CD14-positive monocyte (primary cell): ENCODE data around the gene FGF19. TPM values are rescaled to one million over a fixed set of nuclear protein-coding genes. Genes with fewer than 3 reads are reported as not detected.

Experiments used
- DNase-seq, 3 donors: peaks; one replicate each; pipeline ENCODE4 v3.0.0-alpha.2; 2011 to 2022
- H2AFZ ChIP-seq: 2 replicates; pipeline ENCODE4 v1.6.0; 2012; ENCODE audit warnings: mild to moderate bottlenecking, low read depth, low read length, inconsistent platforms; ENCODE audit not compliant: insufficient read depth, poor library complexity, severe bottlenecking
- H3K27ac ChIP-seq, 2 donors: 1 replicate in 1 of 2; 2 replicates in 1 of 2; pipeline ENCODE4 v1.5.1; 2012 to 2013; ENCODE audit warnings: low read length in 2 of 2, control low read depth in 1 of 2, inconsistent platforms in 1 of 2, low read depth in 1 of 2, mild to moderate bottlenecking in 1 of 2
- H3K27me3 ChIP-seq, 2 donors: one replicate each; pipeline versions ENCODE4 v1.6.0 to v1.6.1; 2011 to 2013; ENCODE audit warnings: low read length in 2 of 2; ENCODE audit not compliant: control insufficient read depth in 2 of 2, insufficient read depth in 2 of 2
- H3K36me3 ChIP-seq, 2 donors: replicated peaks in 1 of 2; 1 replicate in 1 of 2; 2 replicates in 1 of 2; pipeline versions ENCODE4 v1.5.1 to v1.6.1; 2012 to 2013; ENCODE audit warnings: low read length in 2 of 2, control low read depth in 1 of 2, inconsistent platforms in 1 of 2, mild to moderate bottlenecking in 1 of 2; ENCODE audit not compliant: insufficient read depth in 2 of 2, control insufficient read depth in 1 of 2
- H3K4me1 ChIP-seq, 2 donors: 1 replicate in 1 of 2; 2 replicates in 1 of 2; pipeline versions ENCODE4 v1.5.1 to v1.6.1; 2012 to 2013; ENCODE audit warnings: low read length in 2 of 2, control low read depth in 1 of 2, inconsistent platforms in 1 of 2, mild to moderate bottlenecking in 1 of 2, moderate library complexity in 1 of 2; ENCODE audit not compliant: insufficient read depth in 2 of 2, control insufficient read depth in 1 of 2
- H3K4me2 ChIP-seq: replicated peaks from 2 replicates; pipeline ENCODE3; 2012; ENCODE audit warnings: low read length, moderate library complexity, mild to moderate bottlenecking; ENCODE audit not compliant: poor library complexity, severe bottlenecking; ENCODE audit errors: extremely low read depth
- H3K4me3 ChIP-seq, 3 experiments: fragments of 200-600 bp in 1 of 3; sonication (generic) in 1 of 3; replicated peaks in 1 of 3; 1 replicate in 2 of 3; 2 replicates in 1 of 3; pipeline ENCODE4 v1.5.1; 2011 to 2013; ENCODE audit warnings: low read length in 3 of 3, mild to moderate bottlenecking in 3 of 3, control low read depth in 2 of 3, low read depth in 2 of 3, inconsistent platforms in 1 of 3, moderate library complexity in 1 of 3
- H3K79me2 ChIP-seq: 2 replicates; pipeline ENCODE4 v1.6.0; 2012; ENCODE audit warnings: mild to moderate bottlenecking, control low read depth, inconsistent platforms, low read length, moderate library complexity; ENCODE audit not compliant: insufficient read depth
- H3K9ac ChIP-seq: 2 replicates; pipeline ENCODE4 v1.6.0; 2017; ENCODE audit warnings: low read length, mild to moderate bottlenecking; ENCODE audit not compliant: insufficient read depth, poor library complexity, severe bottlenecking
- H3K9me3 ChIP-seq, 2 donors: replicated peaks in 1 of 2; 1 replicate in 1 of 2; 2 replicates in 1 of 2; pipeline versions ENCODE4 v1.5.1 to v1.6.1; 2012 to 2013; ENCODE audit warnings: low read length in 2 of 2, control low read depth in 1 of 2; ENCODE audit not compliant: control insufficient read depth in 1 of 2, insufficient read depth in 1 of 2
- H4K20me1 ChIP-seq: 2 replicates; pipeline ENCODE4 v1.6.0; 2012; ENCODE audit warnings: mild to moderate bottlenecking, low read length, control low read depth, moderate library complexity; ENCODE audit not compliant: insufficient read depth
- H3K27ac Mint-ChIP-seq, 7 donors: one replicate each; pipeline ENCODE4 v1.8.0; 2020; ENCODE audit warnings: mild to moderate bottlenecking in 7 of 7, mixed read lengths in 7 of 7, moderate library complexity in 6 of 7, inconsistent platforms in 2 of 7
- H3K27me3 Mint-ChIP-seq, 3 donors: one replicate each; pipeline ENCODE4 v1.8.0; 2021 to 2022; ENCODE audit warnings: low read depth in 3 of 3, mild to moderate bottlenecking in 3 of 3, mixed read lengths in 3 of 3, moderate library complexity in 3 of 3, inconsistent platforms in 1 of 3
- H3K36me3 Mint-ChIP-seq, 2 donors: one replicate each; pipeline ENCODE4 v1.8.0; 2020; ENCODE audit warnings: mixed read lengths in 2 of 2, inconsistent platforms in 1 of 2, mild to moderate bottlenecking in 1 of 2
- H3K4me1 Mint-ChIP-seq: one replicate; pipeline ENCODE4 v1.8.0; 2020; ENCODE audit warnings: mild to moderate bottlenecking, mixed read lengths
- H3K4me3 Mint-ChIP-seq, 2 donors: one replicate each; pipeline ENCODE4 v1.8.0; 2020; ENCODE audit warnings: mild to moderate bottlenecking in 2 of 2, mixed read lengths in 2 of 2, moderate library complexity in 1 of 2
- H3K9me3 Mint-ChIP-seq, 7 donors: one replicate each; pipeline ENCODE4 v1.8.0; 2020 to 2022; ENCODE audit warnings: mixed read lengths in 7 of 7, mild to moderate bottlenecking in 6 of 7, moderate library complexity in 6 of 7, inconsistent platforms in 2 of 7
- WGBS: methylation state at CpG from one replicate; pipeline ENCODE4 v1.1.5; 2013; ENCODE audit warnings: missing lambda C conversion rate; ENCODE audit not compliant: insufficient coverage; 5-methylcytosine and 5-hydroxymethylcytosine counted together
- intact Hi-C, 2 donors: fragments of 100-400 bp; cut with micrococcal nuclease; formaldehyde crosslinking; loops; one replicate each; pipeline versions ENCODE4 v1.15.0 to v1.15.1; 2023
- polyA plus RNA-seq, 3 donors: library from polyadenylated mRNA; depleted of rRNA in 1 of 3; unstranded in 2 of 3; stranded (reverse) in 1 of 3; fragments of 300-500 nt in 2 of 3; fragments of >200 nt in 1 of 3; fragmentation: Illumina TruSeq in 2 of 3; gene quantifications; 1 replicate in 2 of 3; 2 replicates in 1 of 3; pipeline ENCODE4 v1.2.3, GENCODE V29; 2012 to 2021
- TF ChIP-seq, protein P1 (sequence below): fragments of 200-600 bp; IDR thresholded peaks from one replicate; pipeline ENCODE4 v1.8.0; 2022; ENCODE audit warnings: antibody characterized with exemption, mild to moderate bottlenecking

Gene FGF19
- polyA plus RNA-seq, 3 donors = not detected

DNA sequence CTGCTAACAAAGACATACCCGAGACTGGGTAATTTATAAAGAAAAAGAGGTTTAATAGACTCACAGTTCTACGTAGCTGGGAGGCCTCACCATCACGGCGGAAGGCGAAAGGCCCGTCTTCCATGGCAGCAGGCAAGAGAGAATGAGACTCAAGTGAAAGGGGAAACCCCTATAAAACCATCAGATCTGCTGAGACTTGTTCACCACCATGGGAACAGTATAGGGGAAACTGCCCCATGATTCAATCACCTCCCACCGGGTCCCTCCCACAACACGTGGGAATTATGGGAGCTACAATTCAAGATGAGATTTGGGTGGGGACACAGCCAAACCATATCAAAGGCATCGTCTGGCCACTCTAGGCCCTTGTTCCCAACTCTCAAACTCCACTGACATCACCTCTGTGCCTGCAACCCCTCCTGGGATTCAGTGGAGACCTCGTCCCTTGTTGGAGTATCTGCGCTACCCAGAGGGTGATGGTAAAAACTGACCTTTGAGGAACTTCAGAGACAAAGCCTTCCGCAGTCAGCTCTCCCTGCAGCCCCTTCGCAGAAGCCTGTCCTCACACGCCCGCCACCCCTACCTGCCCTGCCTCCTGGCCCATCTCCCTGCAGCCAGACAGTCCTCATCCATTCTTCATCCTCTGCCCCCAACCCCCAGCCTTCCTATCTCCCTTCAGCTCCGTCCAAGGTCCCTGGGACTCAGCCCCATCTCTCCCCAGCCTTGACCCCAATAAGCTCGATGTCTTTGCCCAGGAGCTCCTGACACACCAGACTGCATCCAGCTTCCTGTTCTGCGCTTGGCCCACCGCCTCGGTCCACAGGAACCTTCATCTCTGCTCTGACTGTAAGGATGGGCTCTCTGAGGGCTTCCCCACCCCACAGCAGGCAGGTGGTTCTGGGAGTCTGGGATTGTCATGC, 47.0 kb downstream of the FGF19 start:
- no peaks in the 10 kb centered on the region for H3K4me1 ChIP-seq
- H3K4me2 ChIP-seq = no peak overlapping the region
- no peaks in the 10 kb centered on the region for H3K27me3 ChIP-seq
- DNase-seq = no peak
- no peaks in the 10 kb centered on the region for H3K4me1 Mint-ChIP-seq
- H2AFZ ChIP-seq = no peak overlapping the region
- H3K9me3 ChIP-seq = no peaks in the 10 kb centered on the region
- H3K36me3 ChIP-seq = no peaks in the 10 kb centered on the region
- H3K36me3 Mint-ChIP-seq = no peaks in the 10 kb centered on the region
- no peaks in the 10 kb centered on the region for H3K79me2 ChIP-seq
- no peak overlapping the region for H3K4me3 ChIP-seq
- no peaks in the 10 kb centered on the region for H4K20me1 ChIP-seq
- intact Hi-C loops = no loop called here
- TF ChIP-seq, protein P1, sequence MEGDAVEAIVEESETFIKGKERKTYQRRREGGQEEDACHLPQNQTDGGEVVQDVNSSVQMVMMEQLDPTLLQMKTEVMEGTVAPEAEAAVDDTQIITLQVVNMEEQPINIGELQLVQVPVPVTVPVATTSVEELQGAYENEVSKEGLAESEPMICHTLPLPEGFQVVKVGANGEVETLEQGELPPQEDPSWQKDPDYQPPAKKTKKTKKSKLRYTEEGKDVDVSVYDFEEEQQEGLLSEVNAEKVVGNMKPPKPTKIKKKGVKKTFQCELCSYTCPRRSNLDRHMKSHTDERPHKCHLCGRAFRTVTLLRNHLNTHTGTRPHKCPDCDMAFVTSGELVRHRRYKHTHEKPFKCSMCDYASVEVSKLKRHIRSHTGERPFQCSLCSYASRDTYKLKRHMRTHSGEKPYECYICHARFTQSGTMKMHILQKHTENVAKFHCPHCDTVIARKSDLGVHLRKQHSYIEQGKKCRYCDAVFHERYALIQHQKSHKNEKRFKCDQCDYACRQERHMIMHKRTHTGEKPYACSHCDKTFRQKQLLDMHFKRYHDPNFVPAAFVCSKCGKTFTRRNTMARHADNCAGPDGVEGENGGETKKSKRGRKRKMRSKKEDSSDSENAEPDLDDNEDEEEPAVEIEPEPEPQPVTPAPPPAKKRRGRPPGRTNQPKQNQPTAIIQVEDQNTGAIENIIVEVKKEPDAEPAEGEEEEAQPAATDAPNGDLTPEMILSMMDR = no peak
- H3K27ac ChIP-seq = no peak overlapping the region
- 94% methylated on average over 8 of the region's 20 CpGs for WGBS
- H3K9ac ChIP-seq = no peak overlapping the region
- H3K4me3 Mint-ChIP-seq = no peak overlapping the region
- H3K27ac Mint-ChIP-seq = no peak overlapping the region
- H3K27me3 Mint-ChIP-seq = peaks cover 2 to 7% (median 4%) of the 10 kb centered on the region in 3 donors
- no peaks in the 10 kb centered on the region for H3K9me3 Mint-ChIP-seq

DNA sequence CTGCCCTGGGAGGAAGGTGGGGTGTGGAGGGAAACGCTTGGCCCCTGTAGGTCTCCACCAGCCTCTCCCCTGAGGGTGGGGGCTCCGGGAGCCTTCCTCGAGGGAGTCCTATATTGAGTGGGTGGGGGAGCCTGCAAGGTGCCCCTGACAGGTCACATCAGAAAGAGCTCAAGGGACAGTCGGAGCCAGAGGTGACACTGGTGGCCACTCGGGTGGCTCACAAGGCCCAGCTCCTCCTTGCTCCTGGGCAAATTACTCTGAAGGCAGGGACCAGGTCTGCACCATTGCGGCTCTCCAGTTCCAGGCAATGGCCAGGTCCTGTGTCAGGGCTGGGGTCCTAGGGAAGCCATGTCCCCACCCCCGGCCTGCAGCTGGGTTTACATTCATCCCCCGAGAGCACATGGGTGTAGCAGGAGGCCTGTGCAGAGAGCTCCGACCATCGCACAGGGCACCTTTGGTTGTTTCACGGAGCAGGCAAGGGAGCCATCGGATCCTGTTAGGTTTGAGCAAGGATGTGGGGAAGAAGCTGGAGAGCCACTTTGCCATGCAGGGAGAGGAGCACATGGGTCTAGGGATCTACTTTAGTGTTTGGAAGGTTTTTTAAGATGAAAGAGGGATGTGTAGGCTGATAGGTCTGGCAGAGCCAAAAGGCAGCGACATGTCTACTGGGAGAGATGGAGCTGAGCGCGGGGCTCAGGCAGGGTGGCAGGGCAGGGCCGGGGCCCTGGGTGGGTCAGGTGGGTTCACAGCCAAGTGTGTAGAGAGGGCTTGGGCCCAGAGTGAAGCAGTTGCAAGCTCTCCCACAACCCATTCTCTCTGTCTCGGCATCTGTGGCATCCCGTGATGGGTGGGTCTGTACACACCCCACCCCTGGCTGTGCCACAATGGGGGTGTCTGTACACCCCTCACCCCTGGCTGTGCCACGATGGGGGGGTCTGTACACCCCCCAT, 48.1 kb downstream of the FGF19 start:
- TF ChIP-seq, protein P1 = no peak
- WGBS = 96% methylated on average over 17 of the region's 19 CpGs
- no peaks in the 10 kb centered on the region for H3K4me1 Mint-ChIP-seq
- Histone ChIP-seq H3K4me3 (no peak overlapping the region), H3K36me3 (no peaks in the 10 kb centered on the region), H3K9me3 (no peaks in the 10 kb centered on the region), H4K20me1 (no peaks in the 10 kb centered on the region), H3K4me1 (no peaks in the 10 kb centered on the region), H3K79me2 (no peaks in the 10 kb centered on the region), H3K9ac (no peak overlapping the region), H3K27me3 (no peaks in the 10 kb centered on the region), H3K4me2 (no peak overlapping the region), H3K27ac (no peak overlapping the region), H2AFZ (no peak overlapping the region)
- peaks cover 2 to 7% (median 6%) of the 10 kb centered on the region in 3 donors for H3K27me3 Mint-ChIP-seq
- peak overlapping the region in 1 of 7 donors; percentile 10 for H3K27ac Mint-ChIP-seq
- no peak overlapping the region for H3K4me3 Mint-ChIP-seq
- no peak for DNase-seq
- intact Hi-C loops = no loop called here
- H3K36me3 Mint-ChIP-seq = no peaks in the 10 kb centered on the region
- no peaks in the 10 kb centered on the region for H3K9me3 Mint-ChIP-seq
